ENCODE results near the gene SDK2. TPM values are rescaled to one million over a fixed set of nuclear protein-coding genes. Genes with fewer than 3 reads are reported as not detected.

SDK2 gene
- total and polyA plus RNA-seq, 8 donors = 0.04 to 0.31 (median 0.17) TPM

DNA sequence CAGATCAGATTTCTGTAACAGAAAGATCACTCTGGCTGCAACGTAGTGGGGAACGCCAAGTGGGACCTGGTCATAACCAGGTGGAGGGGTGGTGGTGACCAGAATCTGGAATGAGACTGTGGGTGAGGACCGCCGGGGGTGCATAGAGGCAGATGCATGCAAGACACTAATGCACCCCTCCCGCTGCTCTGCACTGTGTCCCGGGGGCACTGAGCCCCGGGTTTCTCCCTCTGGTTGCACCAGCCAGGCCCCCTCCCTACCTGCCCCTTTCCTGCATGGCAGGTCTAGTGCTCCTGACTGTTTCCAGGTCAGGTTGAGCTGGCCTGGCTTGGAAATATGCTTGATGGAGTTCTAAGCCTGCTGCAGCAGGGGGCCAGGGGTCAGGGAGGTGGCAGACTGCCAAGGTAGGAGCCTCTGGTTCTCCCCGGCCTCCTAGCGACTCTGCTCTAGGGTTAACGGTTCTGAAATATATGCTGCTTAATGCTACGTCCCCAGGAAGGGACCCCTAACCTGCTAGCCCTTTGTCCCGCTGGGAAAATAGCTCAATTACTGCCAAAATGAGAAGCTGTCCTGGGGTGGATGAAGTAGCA, 94.3 kb downstream of the SDK2 start:
- Histone ChIP-seq H3K9me3 (no peaks in the 10 kb centered on the region), H3K4me1 (no peaks in the 10 kb centered on the region), H3K4me3 (no peak overlapping the region), H3K27me3 (peaks cover 0 to 5% (median 0%) of the 10 kb centered on the region in 4 donors), H3K36me3 (no peaks in the 10 kb centered on the region), H3K27ac (no peak overlapping the region)
- ATAC-seq (no peak), FAIRE-seq (no peak), DNase-seq (peak in 1 of 6 donors; percentile 24)
- WGBS, 2 donors = 42 to 66% methylated on average over 10 to 12 of the region's 12 CpGs
- TF ChIP-seq CTCF (IDR thresholded peaks at IDR 0.05) = no peak
- intact Hi-C loops (cut with DNase I) = no loop called here

- Histone ChIP-seq H3K4me1 (no peaks in the 10 kb centered on the region), H3K27me3 (peaks cover 0 to 5% (median 0%) of the 10 kb centered on the region in 4 donors), H3K9me3 (no peaks in the 10 kb centered on the region), H3K36me3 (no peaks in the 10 kb centered on the region), H3K4me3 (no peak overlapping the region), H3K27ac (no peak overlapping the region)
- 28 to 38% methylated on average over 11 of the region's 11 CpGs for WGBS, 2 donors
- intact Hi-C loops (cut with DNase I) = no loop called here
- FAIRE-seq (no peak), DNase-seq (peak in 1 of 6 donors; percentile 28), ATAC-seq (no peak)
- no peak for TF ChIP-seq CTCF (IDR thresholded peaks at IDR 0.05)
These were observed 95.5 kb downstream of the SDK2 start for GRCh38 chr17:73548620-73549311.

- DNase-seq (no peak), FAIRE-seq (no peak), ATAC-seq (no peak)
- H3K4me3 ChIP-seq = no peak overlapping the region
- H3K27ac ChIP-seq = no peak overlapping the region
- no peaks in the 10 kb centered on the region for H3K36me3 ChIP-seq
- 68 to 77% methylated on average over 6 of the region's 6 CpGs for WGBS, 2 donors
- H3K9me3 ChIP-seq = no peaks in the 10 kb centered on the region
- no peaks in the 10 kb centered on the region for H3K4me1 ChIP-seq
- H3K27me3 ChIP-seq = peaks cover 0 to 5% (median 0%) of the 10 kb centered on the region in 4 donors
- intact Hi-C loops (cut with DNase I) = no loop called here
- TF ChIP-seq CTCF (IDR thresholded peaks at IDR 0.05) = no peak
These were observed 96.5 kb downstream of the SDK2 start for GRCh38 chr17:73547790-73548189.

- FAIRE-seq (no peak), ATAC-seq (peak in 3 of 4 donors; percentile 55 to 72 (median 71)), DNase-seq (peak in 2 of 6 donors; percentile 19 to 31)
- Histone ChIP-seq H3K4me1 (no peaks in the 10 kb centered on the region), H3K4me3 (no peak overlapping the region), H3K36me3 (no peaks in the 10 kb centered on the region), H3K27me3 (no peaks in the 10 kb centered on the region), H3K27ac (no peak overlapping the region), H3K9me3 (no peaks in the 10 kb centered on the region)
- intact Hi-C loops (cut with DNase I) = no loop called here
- no peak for TF ChIP-seq CTCF (IDR thresholded peaks at IDR 0.05)
- 62 to 73% methylated on average over 12 of the region's 12 CpGs for WGBS, 2 donors
These were observed 97.3 kb downstream of the SDK2 start for GRCh38 chr17:73546770-73547536.
